H9 (cell line): ENCODE results near the gene HLA-DPB1. TPM values are rescaled to one million over a fixed set of nuclear protein-coding genes. Genes with fewer than 3 reads are reported as not detected.
A peak's percentile ranks its signal among the peaks of the same experiment; 100 is the strongest.

Experiments used
- DNase-seq: peaks from one replicate; pipeline ENCODE4 v3.0.0-alpha.2; 2017
- H2AFZ ChIP-seq: one replicate; pipeline ENCODE4 v1.6.1; 2013; ENCODE audit warnings: mild to moderate bottlenecking, low read length, control low read depth, moderate library complexity
- H2AK5ac ChIP-seq: 2 replicates; pipeline ENCODE4 v1.6.1; 2013; ENCODE audit warnings: low read length, control low read depth, mixed read lengths; ENCODE audit not compliant: insufficient read length
- H2BK120ac ChIP-seq: one replicate; pipeline ENCODE4 v1.6.1; 2013; ENCODE audit warnings: low read depth, mild to moderate bottlenecking, low read length, control low read depth, inconsistent platforms; ENCODE audit not compliant: poor library complexity, severe bottlenecking
- H2BK12ac ChIP-seq: 2 replicates; pipeline ENCODE4 v1.6.1; 2013; ENCODE audit warnings: low read length, control low read depth, mixed read lengths, low read depth; ENCODE audit not compliant: insufficient read length
- H2BK15ac ChIP-seq: 2 replicates; pipeline ENCODE4 v1.6.1; 2013; ENCODE audit warnings: low read depth, low read length, control low read depth
- H2BK20ac ChIP-seq: one replicate; pipeline ENCODE4 v1.6.1; 2013; ENCODE audit warnings: low read depth, mild to moderate bottlenecking, low read length, control low read depth, inconsistent platforms; ENCODE audit not compliant: poor library complexity, severe bottlenecking
- H2BK5ac ChIP-seq: 2 replicates; pipeline ENCODE4 v1.6.1; 2013; ENCODE audit warnings: low read length, control low read depth, mixed read lengths; ENCODE audit not compliant: insufficient read length
- H3K14ac ChIP-seq: 2 replicates; pipeline ENCODE4 v1.6.1; 2013; ENCODE audit warnings: low read length, control low read depth; ENCODE audit not compliant: insufficient read depth
- H3K18ac ChIP-seq: 2 replicates; pipeline ENCODE4 v1.6.1; 2013; ENCODE audit warnings: low read depth, mild to moderate bottlenecking, mixed read lengths, low read length, control low read depth; ENCODE audit not compliant: insufficient read length
- H3K23ac ChIP-seq: 2 replicates; pipeline ENCODE4 v1.6.1; 2013; ENCODE audit warnings: low read length, control low read depth, mixed read lengths, low read depth; ENCODE audit not compliant: insufficient read length
- H3K23me2 ChIP-seq: 2 replicates; pipeline ENCODE4 v1.6.1; 2013; ENCODE audit warnings: low read depth, mild to moderate bottlenecking, mixed read lengths, low read length, control low read depth; ENCODE audit not compliant: insufficient read length, poor library complexity, severe bottlenecking
- H3K27ac ChIP-seq: 2 replicates; pipeline ENCODE4 v1.5.1; 2013; ENCODE audit warnings: low read length, control low read depth, mixed read lengths, low read depth; ENCODE audit not compliant: insufficient read length
- H3K27me3 ChIP-seq: 2 replicates; pipeline ENCODE4 v1.6.1; 2013; ENCODE audit warnings: low read length, control low read depth, inconsistent platforms; ENCODE audit not compliant: insufficient read depth
- H3K4ac ChIP-seq: 2 replicates; pipeline ENCODE4 v1.6.1; 2013; ENCODE audit warnings: low read depth, mild to moderate bottlenecking, control low read depth, inconsistent platforms, low read length, moderate library complexity
- H3K4me1 ChIP-seq: 2 replicates; pipeline ENCODE4 v1.6.1; 2013; ENCODE audit warnings: low read length, control low read depth, inconsistent platforms; ENCODE audit not compliant: insufficient read depth
- H3K4me2 ChIP-seq: 2 replicates; pipeline ENCODE4 v1.6.1; 2013; ENCODE audit warnings: low read length, control low read depth, mixed read lengths; ENCODE audit not compliant: insufficient read length, insufficient read depth
- H3K56ac ChIP-seq: 2 replicates; pipeline ENCODE4 v1.6.1; 2013; ENCODE audit warnings: low read depth, mild to moderate bottlenecking, mixed read lengths, low read length, control low read depth; ENCODE audit not compliant: insufficient read length
- H3K79me1 ChIP-seq: 2 replicates; pipeline ENCODE4 v1.6.1; 2013; ENCODE audit warnings: low read depth, mild to moderate bottlenecking, moderate library complexity, low read length, control low read depth, inconsistent platforms; ENCODE audit not compliant: insufficient read depth, poor library complexity, severe bottlenecking
- H3K79me2 ChIP-seq: 2 replicates; pipeline ENCODE4 v1.6.1; 2013; ENCODE audit warnings: low read length, control low read depth, inconsistent platforms; ENCODE audit not compliant: insufficient read depth
- H3K9ac ChIP-seq: 2 replicates; pipeline ENCODE4 v1.6.1; 2013; ENCODE audit warnings: low read length, control low read depth, mixed read lengths; ENCODE audit not compliant: insufficient read length; ENCODE audit errors: extremely low read depth
- H3K9me3 ChIP-seq: one replicate; pipeline ENCODE4 v1.6.1; 2013; ENCODE audit warnings: low read depth, low read length, inconsistent platforms; ENCODE audit not compliant: control insufficient read depth
- H3T11ph ChIP-seq: one replicate; pipeline ENCODE4 v1.6.1; 2013; ENCODE audit warnings: mild to moderate bottlenecking, low read length, control low read depth, inconsistent platforms
- H4K20me1 ChIP-seq: one replicate; pipeline ENCODE4 v1.6.1; 2013; ENCODE audit not compliant: control insufficient read depth, insufficient read length, insufficient read depth
- H4K5ac ChIP-seq: 2 replicates; pipeline ENCODE4 v1.6.1; 2013; ENCODE audit warnings: low read depth, mild to moderate bottlenecking, mixed read lengths, low read length, control low read depth; ENCODE audit not compliant: insufficient read length
- H4K8ac ChIP-seq: replicated peaks from 2 replicates; pipeline ENCODE4 v1.6.1; 2013; ENCODE audit warnings: low read length, control low read depth, mixed read lengths, low read depth; ENCODE audit not compliant: insufficient read length
- H4K91ac ChIP-seq: 2 replicates; pipeline ENCODE4 v1.6.1; 2013; ENCODE audit warnings: low read depth, mild to moderate bottlenecking, moderate library complexity, mixed read lengths, low read length, control low read depth; ENCODE audit not compliant: insufficient read length
- H3K27ac Mint-ChIP-seq, 3 experiments: 2 replicates in 2 of 3; 3 replicates in 1 of 3; pipeline ENCODE4 v1.8.0; 2020 to 2021; ENCODE audit warnings: mixed read lengths in 3 of 3, mild to moderate bottlenecking in 1 of 3, moderate library complexity in 1 of 3
- H3K27me3 Mint-ChIP-seq: 2 replicates; pipeline ENCODE4 v1.8.0; 2021; ENCODE audit warnings: low read depth, mild to moderate bottlenecking, moderate library complexity, mixed read lengths
- H3K36me3 Mint-ChIP-seq, 3 experiments: 2 replicates in 2 of 3; 3 replicates in 1 of 3; pipeline ENCODE4 v1.8.0; 2020 to 2021; ENCODE audit warnings: low read depth in 3 of 3, mixed read lengths in 3 of 3; ENCODE audit not compliant: insufficient read depth in 1 of 3
- H3K4me1 Mint-ChIP-seq, 2 experiments: 2 replicates each; pipeline ENCODE4 v1.8.0; 2020; ENCODE audit warnings: mixed read lengths in 2 of 2
- H3K4me3 Mint-ChIP-seq, 2 experiments: 2 replicates in 1 of 2; 3 replicates in 1 of 2; pipeline ENCODE4 v1.8.0; 2020 to 2021; ENCODE audit warnings: mild to moderate bottlenecking in 2 of 2, mixed read lengths in 2 of 2, moderate library complexity in 1 of 2
- H3K9me3 Mint-ChIP-seq, 2 experiments: 2 replicates in 1 of 2; 3 replicates in 1 of 2; pipeline ENCODE4 v1.8.0; 2020; ENCODE audit warnings: mild to moderate bottlenecking in 2 of 2, mixed read lengths in 2 of 2, moderate library complexity in 1 of 2
- WGBS: extraction: QIAGEN DNeasy Blood & Tissue Kit; methylation state at CpG from one replicate; pipeline ENCODE4 v1.1.7; 2013; ENCODE audit warnings: missing lambda C conversion rate, low lambda C conversion rate, mixed read lengths; ENCODE audit not compliant: insufficient read length; ENCODE audit errors: extremely low coverage; 5-methylcytosine and 5-hydroxymethylcytosine counted together
- total RNA-seq: library from RNA; stranded (reverse); gene quantifications from 2 replicates; pipeline ENCODE4 v1.2.1, GENCODE V29; 2021
- TF ChIP-seq, protein P1 (sequence below): fragments of 200-600 bp; sonication (generic); conservative IDR thresholded peaks from 3 replicates; pipeline ENCODE4 v1.8.0; 2021; ENCODE audit warnings: antibody characterized with exemption, mild to moderate bottlenecking

The HLA-DPB1 gene
- total RNA-seq, 1 experiment from 2014 or later = 23.6 TPM

- Histone ChIP-seq H4K91ac (no peak overlapping the region), H2BK5ac (no peak overlapping the region), H3K79me1 (no peaks in the 10 kb centered on the region), H2BK15ac (no peak overlapping the region), H3K27ac (no peak overlapping the region), H4K8ac (no peak overlapping the region), H4K5ac (no peak overlapping the region), H2AK5ac (no peak overlapping the region), H3K18ac (no peak overlapping the region), H3K23me2 (no peaks in the 10 kb centered on the region), H3K23ac (no peak overlapping the region), H3K4me1 (no peaks in the 10 kb centered on the region), H3K4me2 (no peak overlapping the region), H3K9me3 (no peaks in the 10 kb centered on the region), H2AFZ (no peak overlapping the region), H3K14ac (no peak overlapping the region), H3K56ac (no peak overlapping the region), H3K9ac (no peak overlapping the region), H2BK20ac (no peak overlapping the region), H3K79me2 (no peaks in the 10 kb centered on the region), H4K20me1 (no peaks in the 10 kb centered on the region), H3K4ac (no peak overlapping the region), H2BK120ac (no peak overlapping the region), H3T11ph (no peak overlapping the region), H3K27me3 (no peaks in the 10 kb centered on the region), H2BK12ac (no peak overlapping the region)
- no CpG with 5 or more reads among the region's 9 CpGs for WGBS
- Mint-ChIP-seq H3K4me1 (peaks cover 8% of the 10 kb centered on the region in 2 experiments), H3K9me3 (peaks cover 18 to 22% of the 10 kb centered on the region in 2 experiments), H3K36me3 (peaks cover 0 to 10% (median 9%) of the 10 kb centered on the region in 3 experiments; a peak in 6 of 7 replicates), H3K27me3 (peaks cover 51% of the 10 kb centered on the region), H3K27ac (peak overlapping the region in 1 of 3 experiments; percentile 68; a peak in 2 of 7 replicates), H3K4me3 (no peak overlapping the region; a peak in 1 of 5 replicates)
- TF ChIP-seq, protein P1, sequence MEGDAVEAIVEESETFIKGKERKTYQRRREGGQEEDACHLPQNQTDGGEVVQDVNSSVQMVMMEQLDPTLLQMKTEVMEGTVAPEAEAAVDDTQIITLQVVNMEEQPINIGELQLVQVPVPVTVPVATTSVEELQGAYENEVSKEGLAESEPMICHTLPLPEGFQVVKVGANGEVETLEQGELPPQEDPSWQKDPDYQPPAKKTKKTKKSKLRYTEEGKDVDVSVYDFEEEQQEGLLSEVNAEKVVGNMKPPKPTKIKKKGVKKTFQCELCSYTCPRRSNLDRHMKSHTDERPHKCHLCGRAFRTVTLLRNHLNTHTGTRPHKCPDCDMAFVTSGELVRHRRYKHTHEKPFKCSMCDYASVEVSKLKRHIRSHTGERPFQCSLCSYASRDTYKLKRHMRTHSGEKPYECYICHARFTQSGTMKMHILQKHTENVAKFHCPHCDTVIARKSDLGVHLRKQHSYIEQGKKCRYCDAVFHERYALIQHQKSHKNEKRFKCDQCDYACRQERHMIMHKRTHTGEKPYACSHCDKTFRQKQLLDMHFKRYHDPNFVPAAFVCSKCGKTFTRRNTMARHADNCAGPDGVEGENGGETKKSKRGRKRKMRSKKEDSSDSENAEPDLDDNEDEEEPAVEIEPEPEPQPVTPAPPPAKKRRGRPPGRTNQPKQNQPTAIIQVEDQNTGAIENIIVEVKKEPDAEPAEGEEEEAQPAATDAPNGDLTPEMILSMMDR = no peak
- peak; percentile 14 for DNase-seq
Measured at GRCh38 chr6:33105916-33106871, 30.4 kb downstream of the HLA-DPB1 start.
